GM23338 (cell line): Measurements from ENCODE around the gene SLF2. TPM values are rescaled to one million over a fixed set of nuclear protein-coding genes. Genes with fewer than 3 reads are reported as not detected.
A peak's percentile ranks its signal among the peaks of the same experiment; 100 is the strongest.

ENCODE experiments used
- ATAC-seq: fragments of 200-7000 bp; cut with Tn5 transposase; 3 replicates; pipeline ENCODE4 v1.9.1; 2020
- DNase-seq: peaks from one replicate; pipeline ENCODE4 v3.0.0-alpha.2; 2015; ENCODE audit warnings: low spot score
- H2AFZ ChIP-seq: fragments of 200-600 bp; sonication (generic); 2 replicates; pipeline ENCODE4 v1.8.0; 2016; ENCODE audit warnings: antibody characterized with exemption, mild to moderate bottlenecking, moderate library complexity
- H3F3A ChIP-seq: fragments of 200-600 bp; sonication (generic); replicated peaks from 2 replicates; pipeline ENCODE4 v1.8.0; 2017; ENCODE audit warnings: antibody characterized with exemption, mixed run types, low read depth
- H3K27ac ChIP-seq: fragments of 200-600 bp; sonication (generic); 2 replicates; pipeline ENCODE4 v1.6.1; 2016; ENCODE audit warnings: low read depth
- H3K27me3 ChIP-seq: fragments of 200-600 bp; sonication (generic); 2 replicates; pipeline ENCODE4 v1.8.0; 2016; ENCODE audit warnings: mild to moderate bottlenecking, mixed run types, moderate library complexity; ENCODE audit not compliant: insufficient read depth
- H3K36me3 ChIP-seq: fragments of 200-600 bp; sonication (generic); 2 replicates; pipeline ENCODE4 v1.8.0; 2016; ENCODE audit warnings: mild to moderate bottlenecking; ENCODE audit not compliant: insufficient read depth
- H3K4me1 ChIP-seq: fragments of 200-600 bp; sonication (generic); 2 replicates; pipeline ENCODE4 v1.8.0; 2016; ENCODE audit warnings: mild to moderate bottlenecking, moderate library complexity; ENCODE audit not compliant: insufficient read depth
- H3K4me2 ChIP-seq: fragments of 200-600 bp; sonication (generic); 2 replicates; pipeline ENCODE4 v1.7.1; 2017; ENCODE audit warnings: mixed run types
- H3K4me3 ChIP-seq: fragments of 200-600 bp; sonication (generic); 2 replicates; pipeline ENCODE4 v1.6.1; 2016; ENCODE audit warnings: mixed run types
- H3K79me2 ChIP-seq: fragments of 200-600 bp; sonication (generic); replicated peaks from 2 replicates; pipeline ENCODE4 v1.8.0; 2017; ENCODE audit warnings: mild to moderate bottlenecking; ENCODE audit not compliant: insufficient read depth
- H3K9me2 ChIP-seq: fragments of 200-600 bp; sonication (generic); 2 replicates; pipeline ENCODE4 v1.8.0; 2017; ENCODE audit not compliant: insufficient read depth
- H4K20me1 ChIP-seq: fragments of 200-600 bp; sonication (generic); replicated peaks from 2 replicates; pipeline ENCODE4 v1.8.0; 2017; ENCODE audit warnings: mild to moderate bottlenecking; ENCODE audit not compliant: insufficient read depth
- H3K27ac Mint-ChIP-seq: 2 replicates; pipeline ENCODE4 v1.8.0; 2020; ENCODE audit warnings: inconsistent platforms, mild to moderate bottlenecking, moderate library complexity, mixed read lengths
- H3K27me3 Mint-ChIP-seq: 3 replicates; pipeline ENCODE4 v1.8.0; 2022; ENCODE audit warnings: low read depth, mild to moderate bottlenecking, moderate library complexity, mixed read lengths, inconsistent platforms; ENCODE audit not compliant: insufficient read depth, poor library complexity
- H3K36me3 Mint-ChIP-seq: 3 replicates; pipeline ENCODE4 v1.8.0; 2021; ENCODE audit warnings: low read depth, mild to moderate bottlenecking, inconsistent platforms, moderate library complexity, mixed read lengths
- H3K4me1 Mint-ChIP-seq: 3 replicates; pipeline ENCODE4 v1.8.0; 2020; ENCODE audit warnings: mild to moderate bottlenecking, inconsistent platforms, mixed read lengths
- H3K4me3 Mint-ChIP-seq: 3 replicates; pipeline ENCODE4 v1.8.0; 2021; ENCODE audit warnings: moderate library complexity, mild to moderate bottlenecking, inconsistent platforms, mixed read lengths
- H3K9me3 Mint-ChIP-seq: 3 replicates; pipeline ENCODE4 v1.8.0; 2020; ENCODE audit warnings: moderate library complexity, mild to moderate bottlenecking, inconsistent platforms, mixed read lengths
- EZH2 ChIP-seq: fragments of 200-600 bp; sonication (generic); IDR thresholded peaks from one replicate; pipeline ENCODE4 v1.8.0; 2017; ENCODE audit warnings: antibody characterized with exemption, mild to moderate bottlenecking, low read depth; ENCODE audit not compliant: unreplicated experiment
- EZH2phosphoT487 ChIP-seq: fragments of 200-600 bp; sonication (generic); IDR thresholded peaks from one replicate; pipeline ENCODE4 v1.8.1; 2018; ENCODE audit warnings: antibody characterized with exemption; ENCODE audit not compliant: unreplicated experiment
- POLR2AphosphoS5 ChIP-seq: IDR thresholded peaks from 2 replicates; pipeline ENCODE4 v1.6.1; 2016; ENCODE audit warnings: antibody characterized with exemption, low read depth
- STAT1 ChIP-seq: IDR thresholded peaks from one replicate; pipeline ENCODE4 v1.6.1; 2016; ENCODE audit warnings: antibody characterized with exemption; ENCODE audit not compliant: unreplicated experiment
- polyA plus RNA-seq: library from polyadenylated mRNA; unstranded; fragments of >200 nt; fragmentation: Nextera tagmentation; extraction: Ambion mirVana; gene quantifications from 2 replicates; pipeline ENCODE4 v1.2.1, GENCODE V29; 2016
- total RNA-seq: library from RNA; depleted of rRNA; stranded (reverse); fragments of >200 nt; shearing (Covaris generic); gene quantifications from 2 replicates; pipeline ENCODE4 v1.2.3, GENCODE V29; 2014
- TF ChIP-seq, protein P1 (sequence below), 2 experiments: fragments of 200-600 bp in 1 of 2; sonication (generic) in 1 of 2; conservative IDR thresholded peaks; 2 replicates each; pipeline versions ENCODE4 v1.5.1 to v1.6.1; 2016 to 2017; ENCODE audit warnings: antibody characterized with exemption in 2 of 2, low read depth in 2 of 2, mild to moderate bottlenecking in 2 of 2, moderate library complexity in 1 of 2
- TF ChIP-seq, protein P2 (sequence below): IDR thresholded peaks from 2 replicates; pipeline ENCODE4 v1.6.1; 2016; ENCODE audit warnings: antibody characterized with exemption

The SLF2 gene
- total and polyA plus RNA-seq, 2 experiments from 2014 or later: 13.6 to 22.1 TPM

DNA sequence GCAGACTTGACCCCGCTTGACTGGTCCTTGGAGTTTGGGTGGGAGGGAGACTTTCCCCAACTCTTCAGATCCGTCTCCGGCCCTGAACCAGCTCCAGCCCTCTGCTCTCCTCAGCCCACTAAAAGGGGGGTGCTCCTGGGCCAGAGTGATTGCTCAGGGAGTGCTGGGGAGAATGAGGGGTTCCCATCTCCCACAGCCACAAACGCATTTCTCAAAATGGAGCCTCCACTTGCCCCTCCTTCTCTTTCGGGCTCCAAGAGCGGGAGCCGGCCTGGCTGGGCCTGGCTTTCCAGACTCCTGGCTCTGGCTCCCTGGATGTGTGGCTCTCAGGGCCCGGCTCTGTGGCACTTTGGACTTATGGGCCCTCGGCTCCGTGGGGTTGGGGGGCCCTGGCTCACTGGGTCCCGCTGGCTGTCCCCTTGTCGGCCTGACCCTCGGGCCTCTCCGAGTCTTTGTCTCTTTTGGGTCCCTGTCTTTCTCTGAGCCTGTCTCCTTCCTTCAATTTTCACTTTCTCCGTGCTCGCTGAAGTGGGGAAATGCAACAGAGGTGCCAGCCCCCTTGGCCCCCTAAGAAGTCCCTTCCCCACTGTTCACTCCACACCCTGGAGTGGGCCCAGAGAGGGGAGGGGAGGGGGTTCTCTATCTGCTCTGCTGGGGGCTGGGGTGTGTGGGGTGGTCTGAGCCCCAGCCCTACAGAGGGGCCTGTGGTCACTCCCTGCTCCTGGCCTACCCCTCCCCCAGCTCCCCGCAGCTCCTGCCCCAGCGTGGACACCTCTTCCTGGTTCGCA is 87.6 kb downstream of the SLF2 start (continued):
- TF ChIP-seq, protein P1, sequence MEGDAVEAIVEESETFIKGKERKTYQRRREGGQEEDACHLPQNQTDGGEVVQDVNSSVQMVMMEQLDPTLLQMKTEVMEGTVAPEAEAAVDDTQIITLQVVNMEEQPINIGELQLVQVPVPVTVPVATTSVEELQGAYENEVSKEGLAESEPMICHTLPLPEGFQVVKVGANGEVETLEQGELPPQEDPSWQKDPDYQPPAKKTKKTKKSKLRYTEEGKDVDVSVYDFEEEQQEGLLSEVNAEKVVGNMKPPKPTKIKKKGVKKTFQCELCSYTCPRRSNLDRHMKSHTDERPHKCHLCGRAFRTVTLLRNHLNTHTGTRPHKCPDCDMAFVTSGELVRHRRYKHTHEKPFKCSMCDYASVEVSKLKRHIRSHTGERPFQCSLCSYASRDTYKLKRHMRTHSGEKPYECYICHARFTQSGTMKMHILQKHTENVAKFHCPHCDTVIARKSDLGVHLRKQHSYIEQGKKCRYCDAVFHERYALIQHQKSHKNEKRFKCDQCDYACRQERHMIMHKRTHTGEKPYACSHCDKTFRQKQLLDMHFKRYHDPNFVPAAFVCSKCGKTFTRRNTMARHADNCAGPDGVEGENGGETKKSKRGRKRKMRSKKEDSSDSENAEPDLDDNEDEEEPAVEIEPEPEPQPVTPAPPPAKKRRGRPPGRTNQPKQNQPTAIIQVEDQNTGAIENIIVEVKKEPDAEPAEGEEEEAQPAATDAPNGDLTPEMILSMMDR (conservative IDR thresholded peaks at IDR 0.05; ENCODE audit: low read depth in 2 of 2): no peak

DNA sequence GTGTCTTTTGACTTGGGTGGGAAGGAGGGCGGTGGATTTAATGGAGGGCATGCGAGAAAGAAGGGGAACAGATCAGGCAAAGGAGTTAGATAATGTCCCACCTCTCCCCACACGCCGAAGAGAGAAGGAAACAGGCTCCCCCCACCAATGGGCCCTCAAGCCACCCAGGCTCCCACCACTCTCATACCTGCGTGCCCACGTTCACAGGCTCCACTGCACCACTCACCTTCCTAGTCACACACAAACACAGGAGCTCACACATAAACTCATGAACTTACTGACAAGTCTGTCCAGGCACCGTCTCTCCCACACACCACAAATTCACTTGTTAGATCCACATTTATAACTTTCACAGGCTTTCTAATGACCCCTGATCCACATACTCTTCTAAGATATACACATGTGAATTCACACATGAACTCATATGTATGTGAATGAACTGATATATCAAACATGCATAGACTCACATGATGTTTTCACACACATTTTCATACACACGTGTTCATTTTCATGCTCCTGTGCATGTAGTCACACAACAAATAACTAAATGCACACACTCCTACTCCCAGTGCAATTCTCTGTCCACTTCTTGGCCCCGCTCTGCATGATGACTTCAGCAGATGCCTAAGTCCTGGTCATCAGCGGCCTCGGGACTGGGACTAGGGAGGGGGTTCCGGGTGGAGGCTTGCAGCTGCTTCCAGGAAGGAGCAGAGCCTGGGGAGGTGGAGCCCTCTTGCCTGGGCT is 88.3 kb downstream of the SLF2 start:
- H4K20me1 ChIP-seq: 0 out of 2 replicates have a peak, but pooled peaks cover 7% of the 10 kb centered on the region
- H3K27ac ChIP-seq: no peak overlapping the region
- H3K4me3 ChIP-seq: peak overlapping the region; percentile 90
- ATAC-seq: no peak
- Mint-ChIP-seq H3K27ac (peak overlapping the region; percentile 40), H3K4me3 (peak overlapping the region; percentile 96), H3K4me1 (peaks cover 20% of the 10 kb centered on the region), H3K27me3 (peaks cover 20% of the 10 kb centered on the region), H3K36me3 (peaks cover 34% of the 10 kb centered on the region), H3K9me3 (no peaks in the 10 kb centered on the region; the same call in 2 of the 3 replicates)
- H3K4me1 ChIP-seq: peaks cover 26% of the 10 kb centered on the region
- H3K9me2 ChIP-seq: no peaks in the 10 kb centered on the region
- peak overlapping the region; percentile 92 for H3K4me2 ChIP-seq
- no peak for DNase-seq
- H3K79me2 ChIP-seq: peaks cover 22% of the 10 kb centered on the region
- H2AFZ ChIP-seq: no peak overlapping the region
- peaks cover 20% of the 10 kb centered on the region for H3F3A ChIP-seq
- TF ChIP-seq EZH2phosphoT487: no peak
- no peaks in the 10 kb centered on the region; the same call in 1 of the 2 replicates for H3K36me3 ChIP-seq
- no peaks in the 10 kb centered on the region for H3K27me3 ChIP-seq

DNA sequence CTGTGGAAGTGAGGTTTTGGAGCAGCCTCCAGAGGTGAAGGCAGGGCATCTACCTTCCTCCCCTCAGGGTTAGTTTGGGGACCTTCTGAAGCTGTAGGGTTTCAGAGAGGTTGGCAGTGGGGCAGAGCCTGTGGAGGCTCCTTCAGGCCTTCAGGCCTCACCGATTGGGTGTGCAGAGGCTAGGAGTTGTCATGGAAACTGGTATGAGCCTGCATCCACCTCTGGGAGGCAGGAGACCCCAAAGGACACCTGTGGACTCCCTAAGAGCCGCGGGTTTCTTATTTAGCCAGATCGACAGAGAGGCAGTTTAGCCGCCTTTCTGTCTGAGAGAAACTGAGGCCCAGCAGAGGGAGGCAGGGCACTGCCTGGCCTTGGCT is 88.9 kb downstream of the SLF2 start:
- no peak overlapping the region for H3K27ac Mint-ChIP-seq
- Histone ChIP-seq H3K27me3 (no peaks in the 10 kb centered on the region), H3K27ac (no peak overlapping the region), H3K4me1 (peaks cover 21% of the 10 kb centered on the region), H3F3A (peaks cover 16% of the 10 kb centered on the region), H3K36me3 (no peaks in the 10 kb centered on the region; the same call in 1 of the 2 replicates), H3K9me2 (no peaks in the 10 kb centered on the region), H4K20me1 (0 out of 2 replicates have a peak, but pooled peaks cover 7% of the 10 kb centered on the region), H3K79me2 (peaks cover 22% of the 10 kb centered on the region), H2AFZ (no peak overlapping the region), H3K4me3 (no peak overlapping the region), H3K4me2 (0 out of 2 replicates have a peak overlapping the region, but pooled peaks have one; percentile 92)
- peaks cover 16% of the 10 kb centered on the region for H3K27me3 Mint-ChIP-seq
- no peaks in the 10 kb centered on the region; the same call in 2 of the 3 replicates for H3K9me3 Mint-ChIP-seq
- H3K4me1 Mint-ChIP-seq: peaks cover 14% of the 10 kb centered on the region
- peaks cover 38% of the 10 kb centered on the region for H3K36me3 Mint-ChIP-seq
- DNase-seq (no peak), ATAC-seq (no peak)
- peak overlapping the region; percentile 96; the same call in 2 of the 3 replicates for H3K4me3 Mint-ChIP-seq
- TF ChIP-seq EZH2: no peak
- no peak for TF ChIP-seq EZH2phosphoT487
- TF ChIP-seq, protein P2, sequence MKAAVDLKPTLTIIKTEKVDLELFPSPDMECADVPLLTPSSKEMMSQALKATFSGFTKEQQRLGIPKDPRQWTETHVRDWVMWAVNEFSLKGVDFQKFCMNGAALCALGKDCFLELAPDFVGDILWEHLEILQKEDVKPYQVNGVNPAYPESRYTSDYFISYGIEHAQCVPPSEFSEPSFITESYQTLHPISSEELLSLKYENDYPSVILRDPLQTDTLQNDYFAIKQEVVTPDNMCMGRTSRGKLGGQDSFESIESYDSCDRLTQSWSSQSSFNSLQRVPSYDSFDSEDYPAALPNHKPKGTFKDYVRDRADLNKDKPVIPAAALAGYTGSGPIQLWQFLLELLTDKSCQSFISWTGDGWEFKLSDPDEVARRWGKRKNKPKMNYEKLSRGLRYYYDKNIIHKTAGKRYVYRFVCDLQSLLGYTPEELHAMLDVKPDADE: no peak
- no peak for TF ChIP-seq POLR2AphosphoS5
- no peak for TF ChIP-seq STAT1
- TF ChIP-seq, protein P1 (conservative IDR thresholded peaks at IDR 0.05; ENCODE audit: low read depth in 2 of 2): no peak
